HEK293 (cell line): ENCODE results near the gene HOXB4.
A peak's percentile ranks its signal among the peaks of the same experiment; 100 is the strongest.

Source experiments
- GFI1B ChIP-seq: fragments of 450-650 bp; formaldehyde crosslinking; IDR thresholded peaks from 2 replicates; pipeline ENCODE4 v1.5.1; 2016; ENCODE audit warnings: missing biosample characterization, missing genetic modification characterization
- GLIS1 ChIP-seq: fragments of 450-650 bp; formaldehyde crosslinking; IDR thresholded peaks from 2 replicates; pipeline ENCODE4 v1.5.1; 2016; ENCODE audit warnings: missing biosample characterization, missing genetic modification characterization
- KLF8 ChIP-seq: fragments of 450-650 bp; formaldehyde crosslinking; IDR thresholded peaks from 2 replicates; pipeline ENCODE4 v1.5.1; 2016; ENCODE audit warnings: missing biosample characterization, missing genetic modification characterization
- PATZ1 ChIP-seq: fragments of 450-650 bp; formaldehyde crosslinking; IDR thresholded peaks from 2 replicates; pipeline ENCODE4 v1.5.1; 2016; ENCODE audit warnings: missing biosample characterization, missing genetic modification characterization
- PRDM10 ChIP-seq: fragments of 450-650 bp; formaldehyde crosslinking; IDR thresholded peaks from 2 replicates; pipeline ENCODE4 v1.5.1; 2016; ENCODE audit warnings: missing biosample characterization, missing genetic modification characterization
- RBAK ChIP-seq: fragments of 450-650 bp; formaldehyde crosslinking; IDR thresholded peaks from 2 replicates; pipeline ENCODE4 v1.5.1; 2016; ENCODE audit warnings: missing biosample characterization, missing genetic modification characterization
- SP7 ChIP-seq: fragments of 450-650 bp; formaldehyde crosslinking; IDR thresholded peaks from 2 replicates; pipeline ENCODE4 v1.5.1; 2016; ENCODE audit warnings: missing biosample characterization, missing genetic modification characterization
- ZBTB17 ChIP-seq: fragments of 450-650 bp; formaldehyde crosslinking; IDR thresholded peaks from 2 replicates; pipeline ENCODE4 v1.5.1; 2016; ENCODE audit warnings: missing biosample characterization, missing genetic modification characterization
- ZNF140 ChIP-seq: fragments of 450-650 bp; formaldehyde crosslinking; IDR thresholded peaks from 2 replicates; pipeline ENCODE4 v1.5.1; 2016; ENCODE audit warnings: missing biosample characterization, missing genetic modification characterization
- ZNF146 ChIP-seq: fragments of 450-650 bp; formaldehyde crosslinking; IDR thresholded peaks from 2 replicates; pipeline ENCODE4 v1.5.1; 2016; ENCODE audit warnings: missing biosample characterization, missing genetic modification characterization
- ZNF157 ChIP-seq: fragments of 450-650 bp; formaldehyde crosslinking; IDR thresholded peaks from 2 replicates; pipeline ENCODE4 v1.5.1; 2016; ENCODE audit warnings: missing biosample characterization, missing genetic modification characterization
- ZNF19 ChIP-seq: fragments of 450-650 bp; formaldehyde crosslinking; IDR thresholded peaks from 2 replicates; pipeline ENCODE4; 2016; ENCODE audit warnings: missing biosample characterization, missing genetic modification characterization, low read depth
- ZNF214 ChIP-seq: fragments of 450-650 bp; formaldehyde crosslinking; IDR thresholded peaks from 2 replicates; pipeline ENCODE4 v1.5.1; 2017; ENCODE audit warnings: missing biosample characterization, mild to moderate bottlenecking, missing genetic modification characterization, borderline replicate concordance
- ZNF324 ChIP-seq: fragments of 450-650 bp; formaldehyde crosslinking; IDR thresholded peaks from 2 replicates; pipeline ENCODE4 v1.5.1; 2016; ENCODE audit warnings: missing biosample characterization, missing genetic modification characterization
- ZNF354C ChIP-seq: fragments of 450-650 bp; formaldehyde crosslinking; IDR thresholded peaks from 2 replicates; pipeline ENCODE4 v1.5.1; 2016; ENCODE audit warnings: missing biosample characterization, missing genetic modification characterization, low read depth, borderline replicate concordance
- ZNF37A ChIP-seq: fragments of 450-650 bp; IDR thresholded peaks from 2 replicates; pipeline ENCODE4 v1.5.1; 2018; ENCODE audit warnings: missing biosample characterization, missing genetic modification characterization
- ZNF48 ChIP-seq: fragments of 450-650 bp; formaldehyde crosslinking; IDR thresholded peaks from 2 replicates; pipeline ENCODE4 v1.5.1; 2016; ENCODE audit warnings: missing biosample characterization, missing genetic modification characterization
- ZNF555 ChIP-seq: fragments of 450-650 bp; formaldehyde crosslinking; conservative IDR thresholded peaks from 2 replicates; pipeline ENCODE4 v1.5.1; 2017; ENCODE audit warnings: missing biosample characterization, mild to moderate bottlenecking, missing genetic modification characterization, inconsistent platforms
- ZNF558 ChIP-seq: fragments of 450-650 bp; formaldehyde crosslinking; IDR thresholded peaks from 2 replicates; pipeline ENCODE4 v1.5.1; 2016; ENCODE audit warnings: missing biosample characterization, missing genetic modification characterization
- ZNF600 ChIP-seq: fragments of 450-650 bp; formaldehyde crosslinking; IDR thresholded peaks from 2 replicates; pipeline ENCODE4 v1.5.1; 2016; ENCODE audit warnings: missing biosample characterization, missing genetic modification characterization
- ZNF660 ChIP-seq: fragments of 450-650 bp; IDR thresholded peaks from 2 replicates; pipeline ENCODE4 v1.5.1; 2018; ENCODE audit warnings: missing biosample characterization, mild to moderate bottlenecking, missing genetic modification characterization
- ZNF677 ChIP-seq: fragments of 450-650 bp; IDR thresholded peaks from 2 replicates; pipeline ENCODE4 v1.5.0; 2018; ENCODE audit warnings: missing biosample characterization, mild to moderate bottlenecking, missing genetic modification characterization, moderate library complexity
- ZNF747 ChIP-seq: fragments of 450-650 bp; formaldehyde crosslinking; IDR thresholded peaks from 2 replicates; pipeline ENCODE4 v1.5.1; 2016; ENCODE audit warnings: missing biosample characterization, missing genetic modification characterization
- ZNF76 ChIP-seq: fragments of 450-650 bp; formaldehyde crosslinking; IDR thresholded peaks from 2 replicates; pipeline ENCODE4; 2016; ENCODE audit warnings: low read depth, missing biosample characterization, missing genetic modification characterization, borderline replicate concordance
- ZNF777 ChIP-seq: fragments of 450-650 bp; formaldehyde crosslinking; IDR thresholded peaks from 2 replicates; pipeline ENCODE4 v1.5.1; 2017; ENCODE audit warnings: missing biosample characterization, missing genetic modification characterization, borderline replicate concordance
- ZSCAN30 ChIP-seq: fragments of 450-650 bp; IDR thresholded peaks from 2 replicates; pipeline ENCODE4 v1.5.1; 2018; ENCODE audit warnings: missing biosample characterization, mild to moderate bottlenecking, missing genetic modification characterization, moderate library complexity
- ZXDB ChIP-seq: fragments of 450-650 bp; formaldehyde crosslinking; IDR thresholded peaks from 2 replicates; pipeline ENCODE4 v1.5.1; 2016; ENCODE audit warnings: missing biosample characterization, missing genetic modification characterization
- TF ChIP-seq, protein P1 (sequence below): fragments of 450-650 bp; formaldehyde crosslinking; IDR thresholded peaks from 2 replicates; pipeline ENCODE4 v1.5.1; 2016; ENCODE audit warnings: missing biosample characterization, missing genetic modification characterization
- TF ChIP-seq, protein P2 (sequence below): fragments of 450-650 bp; formaldehyde crosslinking; IDR thresholded peaks from 2 replicates; pipeline ENCODE4 v1.5.1; 2016; ENCODE audit warnings: missing biosample characterization, missing genetic modification characterization, low read depth
- TF ChIP-seq, protein P3 (sequence below): fragments of 450-650 bp; formaldehyde crosslinking; IDR thresholded peaks from 2 replicates; pipeline ENCODE4 v1.5.1; 2017; ENCODE audit warnings: missing biosample characterization, mild to moderate bottlenecking, missing genetic modification characterization, moderate library complexity

The HOXB4 gene

DNA sequence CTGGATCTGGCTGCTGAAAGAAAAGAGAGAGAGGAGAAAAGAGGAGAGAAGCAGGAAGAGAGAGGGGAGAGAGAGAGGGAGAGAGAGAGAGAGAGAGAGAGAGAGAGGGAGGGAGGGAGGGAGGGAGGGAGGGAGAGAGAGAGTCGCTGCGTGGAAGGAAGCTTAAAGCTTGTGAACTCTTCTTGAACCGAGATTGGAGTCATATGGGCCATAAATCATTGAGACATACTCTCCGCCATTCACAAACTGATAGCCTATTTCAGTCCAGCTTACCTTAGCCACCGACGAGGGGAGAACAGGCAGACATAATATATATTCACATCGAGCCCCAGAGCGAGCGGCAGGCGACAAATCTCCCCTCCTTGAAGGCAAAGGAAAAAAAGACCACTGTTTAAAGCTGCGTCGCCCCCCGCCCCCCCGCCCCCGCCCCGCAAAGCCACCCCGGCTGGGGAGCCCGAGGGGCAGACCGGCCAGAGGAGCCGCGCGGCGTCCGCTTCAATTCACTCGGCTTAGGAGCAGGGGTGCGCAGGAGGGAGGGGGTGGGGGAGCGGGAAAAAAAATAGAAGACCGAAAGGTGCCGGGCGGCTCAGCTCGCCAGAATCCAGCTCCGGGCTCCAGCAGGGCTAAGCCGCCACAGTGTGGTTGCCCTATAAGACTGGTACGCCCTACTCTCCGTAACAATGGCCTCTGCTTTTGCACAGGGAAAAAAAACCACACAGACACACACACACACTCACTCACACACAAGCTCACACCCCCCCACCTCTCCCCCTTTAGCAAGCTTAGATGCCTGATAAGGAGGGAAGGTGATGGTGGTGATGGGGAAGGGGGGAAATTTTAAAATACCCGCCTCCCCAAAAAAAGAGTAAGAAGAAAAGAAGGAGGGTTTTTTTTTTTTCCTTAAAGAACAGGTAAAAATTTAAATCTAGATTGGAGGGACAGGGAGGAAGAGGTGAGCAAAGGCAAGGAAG, 22.6 kb downstream of the HOXB4 start (continued):
- TF ChIP-seq PRDM10 (tag by site-specific recombination) = peak; percentile 100
- TF ChIP-seq ZNF747 (tag by site-specific recombination) = no peak
- TF ChIP-seq, protein P1, sequence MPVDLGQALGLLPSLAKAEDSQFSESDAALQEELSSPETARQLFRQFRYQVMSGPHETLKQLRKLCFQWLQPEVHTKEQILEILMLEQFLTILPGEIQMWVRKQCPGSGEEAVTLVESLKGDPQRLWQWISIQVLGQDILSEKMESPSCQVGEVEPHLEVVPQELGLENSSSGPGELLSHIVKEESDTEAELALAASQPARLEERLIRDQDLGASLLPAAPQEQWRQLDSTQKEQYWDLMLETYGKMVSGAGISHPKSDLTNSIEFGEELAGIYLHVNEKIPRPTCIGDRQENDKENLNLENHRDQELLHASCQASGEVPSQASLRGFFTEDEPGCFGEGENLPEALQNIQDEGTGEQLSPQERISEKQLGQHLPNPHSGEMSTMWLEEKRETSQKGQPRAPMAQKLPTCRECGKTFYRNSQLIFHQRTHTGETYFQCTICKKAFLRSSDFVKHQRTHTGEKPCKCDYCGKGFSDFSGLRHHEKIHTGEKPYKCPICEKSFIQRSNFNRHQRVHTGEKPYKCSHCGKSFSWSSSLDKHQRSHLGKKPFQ (tag by site-specific recombination) = peak; percentile 40; the same call in 1 of the 2 replicates
- no peak for TF ChIP-seq ZNF677 (tag by site-specific recombination)
- TF ChIP-seq, protein P2, sequence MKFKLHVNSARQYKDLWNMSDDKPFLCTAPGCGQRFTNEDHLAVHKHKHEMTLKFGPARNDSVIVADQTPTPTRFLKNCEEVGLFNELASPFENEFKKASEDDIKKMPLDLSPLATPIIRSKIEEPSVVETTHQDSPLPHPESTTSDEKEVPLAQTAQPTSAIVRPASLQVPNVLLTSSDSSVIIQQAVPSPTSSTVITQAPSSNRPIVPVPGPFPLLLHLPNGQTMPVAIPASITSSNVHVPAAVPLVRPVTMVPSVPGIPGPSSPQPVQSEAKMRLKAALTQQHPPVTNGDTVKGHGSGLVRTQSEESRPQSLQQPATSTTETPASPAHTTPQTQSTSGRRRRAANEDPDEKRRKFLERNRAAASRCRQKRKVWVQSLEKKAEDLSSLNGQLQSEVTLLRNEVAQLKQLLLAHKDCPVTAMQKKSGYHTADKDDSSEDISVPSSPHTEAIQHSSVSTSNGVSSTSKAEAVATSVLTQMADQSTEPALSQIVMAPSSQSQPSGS (tag by site-specific recombination) = no peak
- peak; percentile 72; the same call in 1 of the 2 replicates for TF ChIP-seq ZBTB17 (tag by site-specific recombination)
- peak; percentile 56 for TF ChIP-seq SP7 (tag by site-specific recombination)
- no peak for TF ChIP-seq ZNF48 (tag by site-specific recombination)
- TF ChIP-seq ZXDB (tag by site-specific recombination) = peak; percentile 33
- peak; percentile 79 for TF ChIP-seq ZNF660
- TF ChIP-seq ZNF146 = no peak
- peak; percentile 79 for TF ChIP-seq GFI1B (tag by site-specific recombination)
- no peak for TF ChIP-seq ZNF354C
- no peak for TF ChIP-seq ZNF140
- no peak for TF ChIP-seq ZNF214 (tag by site-specific recombination)
- peak; percentile 13 for TF ChIP-seq PATZ1 (tag by site-specific recombination)
- TF ChIP-seq RBAK (tag by site-specific recombination) = no peak
- no peak for TF ChIP-seq ZNF76 (tag by site-specific recombination)
- no peak for TF ChIP-seq ZNF157
- TF ChIP-seq ZNF19 (tag by site-specific recombination) = no peak
- TF ChIP-seq KLF8 (tag by site-specific recombination) = peak; percentile 38; the same call in 1 of the 2 replicates
- TF ChIP-seq ZNF324 (tag by site-specific recombination) = 0 out of 2 replicates have a peak, but pooled peaks have one; percentile 25
- no peak for TF ChIP-seq GLIS1 (tag by site-specific recombination)
- TF ChIP-seq ZSCAN30 (tag by site-specific recombination) = peak; percentile 62; the same call in 1 of the 2 replicates
- TF ChIP-seq, protein P3, sequence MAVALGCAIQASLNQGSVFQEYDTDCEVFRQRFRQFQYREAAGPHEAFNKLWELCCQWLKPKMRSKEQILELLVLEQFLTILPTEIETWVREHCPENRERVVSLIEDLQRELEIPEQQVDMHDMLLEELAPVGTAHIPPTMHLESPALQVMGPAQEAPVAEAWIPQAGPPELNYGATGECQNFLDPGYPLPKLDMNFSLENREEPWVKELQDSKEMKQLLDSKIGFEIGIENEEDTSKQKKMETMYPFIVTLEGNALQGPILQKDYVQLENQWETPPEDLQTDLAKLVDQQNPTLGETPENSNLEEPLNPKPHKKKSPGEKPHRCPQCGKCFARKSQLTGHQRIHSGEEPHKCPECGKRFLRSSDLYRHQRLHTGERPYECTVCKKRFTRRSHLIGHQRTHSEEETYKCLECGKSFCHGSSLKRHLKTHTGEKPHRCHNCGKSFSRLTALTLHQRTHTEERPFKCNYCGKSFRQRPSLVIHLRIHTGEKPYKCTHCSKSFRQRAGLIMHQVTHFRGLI (tag by site-specific recombination) = 0 out of 2 replicates have a peak, but pooled peaks have one; percentile 31
- TF ChIP-seq ZNF555 (tag by site-specific recombination) = no peak
- TF ChIP-seq ZNF600 (tag by site-specific recombination) = peak; percentile 90
- TF ChIP-seq ZNF37A (tag by site-specific recombination) = no peak
- TF ChIP-seq ZNF558 (tag by site-specific recombination) = no peak
- TF ChIP-seq ZNF777 (tag by site-specific recombination) = no peak
